Prostate gland (tissue), 2 donors: ENCODE data around the gene RPTOR.

ENCODE experiments used
- POLR2A ChIP-seq: fragments of 450-650 bp; IDR thresholded peaks from one replicate; pipeline ENCODE4 v1.6.1; 2016; ENCODE audit warnings: antibody characterized with exemption, mild to moderate bottlenecking
- TF ChIP-seq, protein P1 (sequence below), 4 experiments: fragments of 200-600 bp in 2 of 4; fragments of 450-650 bp in 2 of 4; sonication (generic) in 2 of 4; IDR thresholded peaks; 1 replicate in 3 of 4; 2 replicates in 1 of 4; pipeline ENCODE4 v1.5.1; 2016 to 2019; ENCODE audit warnings: antibody characterized with exemption in 4 of 4, mild to moderate bottlenecking in 2 of 4, moderate library complexity in 2 of 4

DNA sequence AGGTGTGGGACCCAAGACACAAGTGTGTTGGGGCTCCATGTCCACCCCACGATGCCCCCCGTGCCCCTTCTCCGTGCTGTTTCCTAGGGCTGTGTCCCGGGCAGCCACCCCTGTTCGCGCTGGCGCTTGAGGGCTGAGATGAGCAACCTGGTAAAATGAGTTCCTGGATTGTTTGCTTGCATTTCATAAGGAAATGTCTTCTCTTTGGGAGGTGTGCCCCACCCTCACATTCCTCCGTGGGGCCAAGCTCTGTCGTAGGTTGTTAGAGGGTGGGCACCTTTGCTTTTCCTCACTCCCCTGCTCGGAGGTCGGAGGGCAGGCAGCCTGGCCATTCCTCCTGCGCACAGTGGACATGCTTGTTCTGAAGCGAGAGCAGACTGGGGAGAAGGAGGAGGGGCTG is 275.7 kb downstream of the RPTOR start:
- no peak for TF ChIP-seq POLR2A
- TF ChIP-seq, protein P1, sequence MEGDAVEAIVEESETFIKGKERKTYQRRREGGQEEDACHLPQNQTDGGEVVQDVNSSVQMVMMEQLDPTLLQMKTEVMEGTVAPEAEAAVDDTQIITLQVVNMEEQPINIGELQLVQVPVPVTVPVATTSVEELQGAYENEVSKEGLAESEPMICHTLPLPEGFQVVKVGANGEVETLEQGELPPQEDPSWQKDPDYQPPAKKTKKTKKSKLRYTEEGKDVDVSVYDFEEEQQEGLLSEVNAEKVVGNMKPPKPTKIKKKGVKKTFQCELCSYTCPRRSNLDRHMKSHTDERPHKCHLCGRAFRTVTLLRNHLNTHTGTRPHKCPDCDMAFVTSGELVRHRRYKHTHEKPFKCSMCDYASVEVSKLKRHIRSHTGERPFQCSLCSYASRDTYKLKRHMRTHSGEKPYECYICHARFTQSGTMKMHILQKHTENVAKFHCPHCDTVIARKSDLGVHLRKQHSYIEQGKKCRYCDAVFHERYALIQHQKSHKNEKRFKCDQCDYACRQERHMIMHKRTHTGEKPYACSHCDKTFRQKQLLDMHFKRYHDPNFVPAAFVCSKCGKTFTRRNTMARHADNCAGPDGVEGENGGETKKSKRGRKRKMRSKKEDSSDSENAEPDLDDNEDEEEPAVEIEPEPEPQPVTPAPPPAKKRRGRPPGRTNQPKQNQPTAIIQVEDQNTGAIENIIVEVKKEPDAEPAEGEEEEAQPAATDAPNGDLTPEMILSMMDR (IDR thresholded peaks at IDR 0.05): no peak
